Measurements from ENCODE around the gene CYTH1.
"Not testable (repeated sequence)": the region's sequence is repeated elsewhere in the genome, so short reads cannot be mapped to it uniquely, and the experiment has no call there.

CYTH1 gene

GRCh38 chr17:78785011-78785662 lies 3.1 kb upstream of the CYTH1 start:
- no peak for DNase-seq

- no peak for DNase-seq
Measured at GRCh38 chr17:78784352-78784751, 2.3 kb upstream of the CYTH1 start.

GRCh38 chr17:78783711-78784324 lies 1.7 kb upstream of the CYTH1 start:
- DNase-seq = no peak

GRCh38 chr17:78781104-78781892 lies 775 bp downstream of the CYTH1 start:
- no peak for DNase-seq

- no peak for DNase-seq
Measured at GRCh38 chr17:78780335-78780734, 1.7 kb downstream of the CYTH1 start.

GRCh38 chr17:78779850-78780249 lies 2.2 kb downstream of the CYTH1 start:
- no peak for DNase-seq

GRCh38 chr17:78779286-78779651 lies 2.8 kb downstream of the CYTH1 start:
- DNase-seq = not testable (repeated sequence)

GRCh38 chr17:78777881-78778280 lies 4.2 kb downstream of the CYTH1 start:
- no peak for DNase-seq

- DNase-seq = no peak
Measured at GRCh38 chr17:78774956-78775571, 7.0 kb downstream of the CYTH1 start.

GRCh38 chr17:78774453-78774852 lies 7.6 kb downstream of the CYTH1 start:
- no peak for DNase-seq

GRCh38 chr17:78771758-78772382 lies 10.2 kb downstream of the CYTH1 start:
- no peak for DNase-seq

GRCh38 chr17:78769196-78769773 lies 12.8 kb downstream of the CYTH1 start:
- no peak for DNase-seq

- DNase-seq = no peak
Measured at GRCh38 chr17:78767806-78768205, 14.3 kb downstream of the CYTH1 start.

GRCh38 chr17:78766743-78767294 lies 15.3 kb downstream of the CYTH1 start:
- DNase-seq = no peak

- no peak for DNase-seq
Measured at GRCh38 chr17:78766225-78766624, 15.8 kb downstream of the CYTH1 start.

GRCh38 chr17:78765821-78766220 lies 16.3 kb downstream of the CYTH1 start:
- DNase-seq = no peak

GRCh38 chr17:78764871-78765270 lies 17.2 kb downstream of the CYTH1 start:
- no peak for DNase-seq

GRCh38 chr17:78763561-78763960 lies 18.5 kb downstream of the CYTH1 start:
- DNase-seq = no peak

- DNase-seq = no peak
Measured at GRCh38 chr17:78761789-78762406, 20.2 kb downstream of the CYTH1 start.

GRCh38 chr17:78759969-78760352 lies 22.1 kb downstream of the CYTH1 start:
- no peak for DNase-seq

- peak; percentile 58 for DNase-seq
Measured at GRCh38 chr17:78759203-78759968, 22.7 kb downstream of the CYTH1 start.
